Loucy (cell line): Measurements from ENCODE around the gene FCSK.

ENCODE experiments used
- EZH2phosphoT487 ChIP-seq: fragments of 200-600 bp; IDR thresholded peaks from 2 replicates; pipeline ENCODE4 v1.6.1; 2018; ENCODE audit warnings: antibody characterized with exemption, mild to moderate bottlenecking, moderate library complexity, borderline replicate concordance
- TF ChIP-seq, protein P1 (sequence below): fragments of 200-600 bp; sonication (generic); conservative IDR thresholded peaks from 2 replicates; pipeline ENCODE4 v1.5.1; 2014; ENCODE audit warnings: mild to moderate bottlenecking, antibody characterized with exemption, low read length

GRCh38 chr16:70484867-70485266 is 30.5 kb downstream of the FCSK start:
- TF ChIP-seq, protein P1, sequence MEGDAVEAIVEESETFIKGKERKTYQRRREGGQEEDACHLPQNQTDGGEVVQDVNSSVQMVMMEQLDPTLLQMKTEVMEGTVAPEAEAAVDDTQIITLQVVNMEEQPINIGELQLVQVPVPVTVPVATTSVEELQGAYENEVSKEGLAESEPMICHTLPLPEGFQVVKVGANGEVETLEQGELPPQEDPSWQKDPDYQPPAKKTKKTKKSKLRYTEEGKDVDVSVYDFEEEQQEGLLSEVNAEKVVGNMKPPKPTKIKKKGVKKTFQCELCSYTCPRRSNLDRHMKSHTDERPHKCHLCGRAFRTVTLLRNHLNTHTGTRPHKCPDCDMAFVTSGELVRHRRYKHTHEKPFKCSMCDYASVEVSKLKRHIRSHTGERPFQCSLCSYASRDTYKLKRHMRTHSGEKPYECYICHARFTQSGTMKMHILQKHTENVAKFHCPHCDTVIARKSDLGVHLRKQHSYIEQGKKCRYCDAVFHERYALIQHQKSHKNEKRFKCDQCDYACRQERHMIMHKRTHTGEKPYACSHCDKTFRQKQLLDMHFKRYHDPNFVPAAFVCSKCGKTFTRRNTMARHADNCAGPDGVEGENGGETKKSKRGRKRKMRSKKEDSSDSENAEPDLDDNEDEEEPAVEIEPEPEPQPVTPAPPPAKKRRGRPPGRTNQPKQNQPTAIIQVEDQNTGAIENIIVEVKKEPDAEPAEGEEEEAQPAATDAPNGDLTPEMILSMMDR: no peak
- TF ChIP-seq EZH2phosphoT487: no peak
